Osteoblast (primary cell): ENCODE results near the gene UGT1A7. TPM values are rescaled to one million over a fixed set of nuclear protein-coding genes. Genes with fewer than 3 reads are reported as not detected.

ENCODE experiments used
- DNase-seq: peaks from one replicate; pipeline ENCODE4 v3.0.0; 2011; ENCODE audit warnings: low spot score, mixed read lengths; ENCODE audit not compliant: insufficient read length; ENCODE audit errors: missing footprints
- H2AFZ ChIP-seq: 2 replicates; pipeline ENCODE4 v1.6.0; 2011; ENCODE audit warnings: mild to moderate bottlenecking, low read length
- H3K27ac ChIP-seq: 2 replicates; pipeline ENCODE4 v1.5.1; 2011; ENCODE audit warnings: mild to moderate bottlenecking, low read depth, low read length, moderate library complexity
- H3K27me3 ChIP-seq: 2 replicates; pipeline ENCODE4 v1.6.0; 2012; ENCODE audit warnings: mild to moderate bottlenecking, control low read depth, inconsistent platforms, low read length, moderate library complexity; ENCODE audit not compliant: insufficient read depth
- H3K36me3 ChIP-seq: 2 replicates; pipeline ENCODE4 v1.5.1; 2011; ENCODE audit warnings: mild to moderate bottlenecking, low read length, control low read depth, moderate library complexity; ENCODE audit not compliant: insufficient read depth
- H3K4me1 ChIP-seq: 2 replicates; pipeline ENCODE4 v1.5.1; 2011; ENCODE audit warnings: mild to moderate bottlenecking, low read length, control low read depth, moderate library complexity; ENCODE audit not compliant: insufficient read depth
- H3K4me2 ChIP-seq: 2 replicates; pipeline ENCODE4 v1.6.0; 2011; ENCODE audit warnings: mild to moderate bottlenecking, low read length; ENCODE audit not compliant: insufficient read depth
- H3K4me3 ChIP-seq: fragments of 200-600 bp; sonication (generic); 3 replicates; pipeline ENCODE4 v1.5.1; 2012; ENCODE audit warnings: mild to moderate bottlenecking, low read length, inconsistent platforms; ENCODE audit not compliant: insufficient read depth
- H3K79me2 ChIP-seq: 2 replicates; pipeline ENCODE4 v1.6.0; 2012; ENCODE audit warnings: mild to moderate bottlenecking, low read length, control low read depth, inconsistent platforms; ENCODE audit not compliant: insufficient read depth
- H3K9me3 ChIP-seq: 2 replicates; pipeline ENCODE4 v1.5.1; 2011; ENCODE audit warnings: low read depth, low read length, control low read depth
- H4K20me1 ChIP-seq: 2 replicates; pipeline ENCODE4 v1.6.0; 2012; ENCODE audit warnings: mild to moderate bottlenecking, low read length, control low read depth; ENCODE audit not compliant: insufficient read depth
- CTCF ChIP-seq: IDR thresholded peaks from 2 replicates; pipeline ENCODE4 v1.5.1; 2011; ENCODE audit warnings: mild to moderate bottlenecking, low read depth, low read length, moderate library complexity; ENCODE audit errors: extremely low read depth
- total RNA-seq: library from RNA; depleted of rRNA; stranded (reverse); fragments of >200 nt; gene quantifications from 2 replicates; pipeline ENCODE4 v1.2.3, GENCODE V29; 2012

UGT1A7 gene
- total RNA-seq, 1 donor = not detected

GRCh38 chr2:233766416-233766815 is 84.7 kb downstream of the UGT1A7 start:
- Histone ChIP-seq H4K20me1 (no peaks in the 10 kb centered on the region), H3K79me2 (no peaks in the 10 kb centered on the region), H3K27me3 (no peaks in the 10 kb centered on the region), H3K4me2 (no peak overlapping the region), H3K4me1 (peaks cover 20% of the 10 kb centered on the region), H3K9me3 (no peaks in the 10 kb centered on the region), H3K27ac (no peak overlapping the region), H2AFZ (no peak overlapping the region), H3K36me3 (no peaks in the 10 kb centered on the region), H3K4me3 (no peak overlapping the region)
- DNase-seq = no peak
- no peak for TF ChIP-seq CTCF

DNA sequence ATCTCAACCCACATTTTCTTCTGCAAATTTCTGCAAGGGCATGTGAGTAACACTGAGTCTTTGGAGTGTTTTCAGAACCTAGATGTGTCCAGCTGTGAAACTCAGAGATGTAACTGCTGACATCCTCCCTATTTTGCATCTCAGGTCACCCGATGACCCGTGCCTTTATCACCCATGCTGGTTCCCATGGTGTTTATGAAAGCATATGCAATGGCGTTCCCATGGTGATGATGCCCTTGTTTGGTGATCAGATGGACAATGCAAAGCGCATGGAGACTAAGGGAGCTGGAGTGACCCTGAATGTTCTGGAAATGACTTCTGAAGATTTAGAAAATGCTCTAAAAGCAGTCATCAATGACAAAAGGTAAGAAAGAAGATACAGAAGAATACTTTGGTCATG is 86.4 kb downstream of the UGT1A7 start:
- no peak for TF ChIP-seq CTCF
- Histone ChIP-seq H4K20me1 (no peaks in the 10 kb centered on the region), H3K36me3 (no peaks in the 10 kb centered on the region), H3K4me3 (no peak overlapping the region), H3K27me3 (no peaks in the 10 kb centered on the region), H3K27ac (no peak overlapping the region), H3K4me2 (no peak overlapping the region), H3K4me1 (peaks cover 16% of the 10 kb centered on the region), H3K79me2 (no peaks in the 10 kb centered on the region), H2AFZ (no peak overlapping the region), H3K9me3 (no peaks in the 10 kb centered on the region)
- DNase-seq = no peak

- H3K4me3 ChIP-seq = no peak overlapping the region
- no peak for TF ChIP-seq CTCF
- H3K4me2 ChIP-seq = no peak overlapping the region
- no peaks in the 10 kb centered on the region for H3K9me3 ChIP-seq
- H3K79me2 ChIP-seq = no peaks in the 10 kb centered on the region
- no peak for DNase-seq
- no peak overlapping the region for H2AFZ ChIP-seq
- no peak overlapping the region for H3K27ac ChIP-seq
- no peaks in the 10 kb centered on the region for H3K27me3 ChIP-seq
- H4K20me1 ChIP-seq = no peaks in the 10 kb centered on the region
- H3K4me1 ChIP-seq = peaks cover 6% of the 10 kb centered on the region
- H3K36me3 ChIP-seq = no peaks in the 10 kb centered on the region
Observed at GRCh38 chr2:233769260-233769659, 87.6 kb downstream of the UGT1A7 start.

DNA sequence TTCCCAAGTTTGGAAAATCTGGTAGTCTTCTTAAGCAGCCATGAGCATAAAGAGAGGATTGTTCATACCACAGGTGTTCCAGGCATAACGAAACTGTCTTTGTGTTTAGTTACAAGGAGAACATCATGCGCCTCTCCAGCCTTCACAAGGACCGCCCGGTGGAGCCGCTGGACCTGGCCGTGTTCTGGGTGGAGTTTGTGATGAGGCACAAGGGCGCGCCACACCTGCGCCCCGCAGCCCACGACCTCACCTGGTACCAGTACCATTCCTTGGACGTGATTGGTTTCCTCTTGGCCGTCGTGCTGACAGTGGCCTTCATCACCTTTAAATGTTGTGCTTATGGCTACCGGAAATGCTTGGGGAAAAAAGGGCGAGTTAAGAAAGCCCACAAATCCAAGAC is 90.5 kb downstream of the UGT1A7 start:
- H3K4me2 ChIP-seq = no peak overlapping the region
- H3K27me3 ChIP-seq = no peaks in the 10 kb centered on the region

More for the DNA sequence above, 90.5 kb downstream of the UGT1A7 start:
- no peak for DNase-seq
- Histone ChIP-seq H3K4me1 (no peaks in the 10 kb centered on the region), H3K4me3 (no peak overlapping the region), H3K27ac (no peak overlapping the region), H2AFZ (no peak overlapping the region), H3K9me3 (peaks cover 3% of the 10 kb centered on the region), H3K79me2 (no peaks in the 10 kb centered on the region), H4K20me1 (no peaks in the 10 kb centered on the region), H3K36me3 (no peaks in the 10 kb centered on the region)
- no peak for TF ChIP-seq CTCF
